GM21529 (cell line): Measurements from ENCODE around the gene IL1R2.

Source experiments
- ATAC-seq: cut with Tn5 transposase; IDR thresholded peaks from one replicate; pipeline ENCODE4 v1.9.1; 2021; ENCODE audit not compliant: unreplicated experiment

Gene IL1R2

GRCh38 chr2:101974663-101975062 lies 17.1 kb upstream of the IL1R2 start:
- no peak for ATAC-seq

- no peak for ATAC-seq
These were observed 16.4 kb upstream of the IL1R2 start for GRCh38 chr2:101975171-101975870.

- ATAC-seq, result no peak
These were observed 14.9 kb upstream of the IL1R2 start for GRCh38 chr2:101976891-101977290.

- ATAC-seq, result no peak
These were observed 11.4 kb upstream of the IL1R2 start for GRCh38 chr2:101980368-101980767.

GRCh38 chr2:101981066-101981465 lies 10.7 kb upstream of the IL1R2 start:
- ATAC-seq, result no peak

GRCh38 chr2:101981504-101981903 lies 10.3 kb upstream of the IL1R2 start:
- ATAC-seq, result no peak

GRCh38 chr2:101982495-101983029 lies 9.2 kb upstream of the IL1R2 start:
- ATAC-seq, result no peak

- ATAC-seq, result no peak
These were observed 8.3 kb upstream of the IL1R2 start for GRCh38 chr2:101983486-101983885.

- no peak for ATAC-seq
These were observed 7.8 kb upstream of the IL1R2 start for GRCh38 chr2:101983928-101984327.

GRCh38 chr2:101984656-101985055 lies 7.1 kb upstream of the IL1R2 start:
- ATAC-seq, result no peak

- no peak for ATAC-seq
These were observed 6.5 kb upstream of the IL1R2 start for GRCh38 chr2:101985101-101985792.

- no peak for ATAC-seq
These were observed 6.0 kb upstream of the IL1R2 start for GRCh38 chr2:101985793-101986164.

- ATAC-seq, result no peak
These were observed 5.4 kb upstream of the IL1R2 start for GRCh38 chr2:101986376-101986775.

GRCh38 chr2:101986804-101987740 lies 4.7 kb upstream of the IL1R2 start:
- no peak for ATAC-seq

GRCh38 chr2:101987832-101988231 lies 3.9 kb upstream of the IL1R2 start:
- no peak for ATAC-seq

GRCh38 chr2:101988541-101988940 lies 3.2 kb upstream of the IL1R2 start:
- no peak for ATAC-seq

- no peak for ATAC-seq
These were observed 1.9 kb upstream of the IL1R2 start for GRCh38 chr2:101989740-101990460.

GRCh38 chr2:101993772-101994171 lies 2.0 kb downstream of the IL1R2 start:
- no peak for ATAC-seq

GRCh38 chr2:101995019-101995418 lies 3.3 kb downstream of the IL1R2 start:
- ATAC-seq, result no peak

GRCh38 chr2:101995804-101996203 lies 4.0 kb downstream of the IL1R2 start:
- no peak for ATAC-seq

- no peak for ATAC-seq
These were observed 6.8 kb downstream of the IL1R2 start for GRCh38 chr2:101998556-101998895.
